ENCODE data around the gene NUP43. TPM values are rescaled to one million over a fixed set of nuclear protein-coding genes. Genes with fewer than 3 reads are reported as not detected.

Gene NUP43
- total and polyA plus RNA-seq, 2 of the 13 experiments (the other 11 are each of a cell fraction or from before 2014, with no cell fraction given), result 38.9 to 85.1 TPM

GRCh38 chr6:149729824-149730223 lies 16.5 kb downstream of the NUP43 start (continued):
- TF ChIP-seq, protein P1, sequence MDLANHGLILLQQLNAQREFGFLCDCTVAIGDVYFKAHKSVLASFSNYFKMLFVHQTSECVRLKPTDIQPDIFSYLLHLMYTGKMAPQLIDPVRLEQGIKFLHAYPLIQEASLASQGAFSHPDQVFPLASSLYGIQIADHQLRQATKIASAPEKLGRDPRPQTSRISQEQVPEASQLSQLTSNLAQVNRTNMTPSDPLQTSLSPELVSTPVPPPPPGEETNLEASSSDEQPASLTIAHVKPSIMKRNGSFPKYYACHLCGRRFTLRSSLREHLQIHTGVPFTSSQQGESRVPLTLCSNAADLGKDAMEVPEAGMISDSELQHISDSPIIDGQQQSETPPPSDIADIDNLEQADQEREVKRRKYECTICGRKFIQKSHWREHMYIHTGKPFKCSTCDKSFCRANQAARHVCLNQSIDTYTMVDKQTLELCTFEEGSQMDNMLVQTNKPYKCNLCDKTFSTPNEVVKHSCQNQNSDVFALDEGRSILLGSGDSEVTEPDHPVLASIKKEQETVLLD (CRISPR knock-in tag; IDR thresholded peaks at IDR 0.05; ENCODE audit: low read depth), result no peak
- TF ChIP-seq TMF1 (CRISPR knock-in tag; IDR thresholded peaks at IDR 0.05; ENCODE audit: low read depth) (no peak), ZFP1 (CRISPR knock-in tag; IDR thresholded peaks at IDR 0.05) (no peak), HMGXB3 (CRISPR knock-in tag; IDR thresholded peaks at IDR 0.05; ENCODE audit: borderline replicate concordance) (no peak), MED13 (CRISPR knock-in tag; IDR thresholded peaks at IDR 0.05) (no peak), ZNF557 (CRISPR knock-in tag; IDR thresholded peaks at IDR 0.05) (no peak)

GRCh38 chr6:149728499-149729234 lies 17.7 kb downstream of the NUP43 start:
- Histone ChIP-seq H3K4me1 (ENCODE audit: insufficient read depth, low read length) (peaks cover 2% of the 10 kb centered on the region; the same call in 1 of the 2 replicates), H3K4me2 (ENCODE audit: low read depth, low read length) (no peak overlapping the region), H3K36me3 (replicated peaks in 1 of 2; ENCODE audit: control insufficient read depth in 1 of 2, insufficient read depth in 2 of 2, low read length in 2 of 2) (peaks cover 29 to 78% of the 10 kb centered on the region in 2 experiments), H2AFZ (ENCODE audit: low read length) (no peak overlapping the region), H4K20me1 (ENCODE audit: insufficient read depth, low read length) (no peaks in the 10 kb centered on the region), H3K9me3 (ENCODE audit: low read length) (no peaks in the 10 kb centered on the region), H3K4me3 (replicated peaks in 1 of 3; ENCODE audit: insufficient read depth in 1 of 3, low read depth in 2 of 3, low read length in 3 of 3) (no peak overlapping the region), H3K9ac (ENCODE audit: insufficient read depth, low read depth, low read length) (no peak overlapping the region), H3K27me3 (ENCODE audit: control insufficient read depth in 1 of 2, insufficient read depth in 2 of 2, low read length in 2 of 2) (no peaks in the 10 kb centered on the region), H3K27ac (ENCODE audit: extremely low read length, insufficient read depth, low read length) (no peak overlapping the region), H3K79me2 (ENCODE audit: insufficient read depth, low read length) (no peaks in the 10 kb centered on the region)
- ATAC-seq (no peak), FAIRE-seq (no peak), DNase-seq (ENCODE audit: low spot score) (no peak)
- POLR2A ChIA-PET, result no interaction called here
- intact Hi-C loops (cut with micrococcal nuclease; ENCODE audit: unreplicated experiment) (no loop called here), in situ Hi-C loops (cut with HindIII; ENCODE audit: extremely low pct_ligation_motif_present, low pct_unique_long_range_greater_than_20kb) (no loop called here)
- no TSS peak for BruUV-seq (replicated peaks)
- CTCF ChIA-PET (ENCODE audit: low intra/inter-chr PET ratio, low total read pairs), result no interaction called here
- WGBS (ENCODE audit: low lambda C conversion rate), result 89% methylated on average over 5 of the region's 5 CpGs
- TF ChIP-seq, protein P2, sequence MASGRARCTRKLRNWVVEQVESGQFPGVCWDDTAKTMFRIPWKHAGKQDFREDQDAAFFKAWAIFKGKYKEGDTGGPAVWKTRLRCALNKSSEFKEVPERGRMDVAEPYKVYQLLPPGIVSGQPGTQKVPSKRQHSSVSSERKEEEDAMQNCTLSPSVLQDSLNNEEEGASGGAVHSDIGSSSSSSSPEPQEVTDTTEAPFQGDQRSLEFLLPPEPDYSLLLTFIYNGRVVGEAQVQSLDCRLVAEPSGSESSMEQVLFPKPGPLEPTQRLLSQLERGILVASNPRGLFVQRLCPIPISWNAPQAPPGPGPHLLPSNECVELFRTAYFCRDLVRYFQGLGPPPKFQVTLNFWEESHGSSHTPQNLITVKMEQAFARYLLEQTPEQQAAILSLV (CRISPR knock-in tag; IDR thresholded peaks at IDR 0.05; ENCODE audit: borderline replicate concordance), result no peak
- TF ChIP-seq, protein P3, sequence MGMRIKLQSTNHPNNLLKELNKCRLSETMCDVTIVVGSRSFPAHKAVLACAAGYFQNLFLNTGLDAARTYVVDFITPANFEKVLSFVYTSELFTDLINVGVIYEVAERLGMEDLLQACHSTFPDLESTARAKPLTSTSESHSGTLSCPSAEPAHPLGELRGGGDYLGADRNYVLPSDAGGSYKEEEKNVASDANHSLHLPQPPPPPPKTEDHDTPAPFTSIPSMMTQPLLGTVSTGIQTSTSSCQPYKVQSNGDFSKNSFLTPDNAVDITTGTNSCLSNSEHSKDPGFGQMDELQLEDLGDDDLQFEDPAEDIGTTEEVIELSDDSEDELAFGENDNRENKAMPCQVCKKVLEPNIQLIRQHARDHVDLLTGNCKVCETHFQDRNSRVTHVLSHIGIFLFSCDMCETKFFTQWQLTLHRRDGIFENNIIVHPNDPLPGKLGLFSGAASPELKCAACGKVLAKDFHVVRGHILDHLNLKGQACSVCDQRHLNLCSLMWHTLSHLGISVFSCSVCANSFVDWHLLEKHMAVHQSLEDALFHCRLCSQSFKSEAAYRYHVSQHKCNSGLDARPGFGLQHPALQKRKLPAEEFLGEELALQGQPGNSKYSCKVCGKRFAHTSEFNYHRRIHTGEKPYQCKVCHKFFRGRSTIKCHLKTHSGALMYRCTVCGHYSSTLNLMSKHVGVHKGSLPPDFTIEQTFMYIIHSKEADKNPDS (CRISPR knock-in tag; IDR thresholded peaks at IDR 0.05), result no peak
- no peak for TF ChIP-seq KLF11 (CRISPR knock-in tag; IDR thresholded peaks at IDR 0.05)
- TF ChIP-seq ZNF296 (CRISPR knock-in tag; conservative IDR thresholded peaks at IDR 0.05), result no peak

All from HepG2 (cell line).